GM23248 (cell line): Measurements from ENCODE around the gene ATXN7.

Source experiments
- EZH2 ChIP-seq: fragments of 200-600 bp; sonication (generic); IDR thresholded peaks from 2 replicates; pipeline ENCODE4 v1.6.1; 2018; ENCODE audit warnings: antibody characterized with exemption, mild to moderate bottlenecking; ENCODE audit not compliant: insufficient read depth, poor library complexity, severe bottlenecking
- EZH2phosphoT487 ChIP-seq: fragments of 200-600 bp; sonication (generic); IDR thresholded peaks from 2 replicates; pipeline ENCODE4 v1.6.1; 2018; ENCODE audit warnings: antibody characterized with exemption, moderate library complexity, mild to moderate bottlenecking, low read depth; ENCODE audit not compliant: insufficient read depth

- TF ChIP-seq EZH2 (no peak), EZH2phosphoT487 (no peak)
Observed at GRCh38 chr3:63886858-63887257, 23.2 kb downstream of the ATXN7 start.
